Trophoblast cell (in vitro differentiated cells and primary cell): ENCODE results near the gene DCUN1D1.

Source experiments
- DNase-seq, 2 donors: peaks; one replicate each; pipeline ENCODE4 v3.0.0-alpha.2; 2016
- H2AFZ ChIP-seq: 2 replicates; pipeline ENCODE4 v1.6.1; 2013; ENCODE audit warnings: low read length, moderate library complexity, mild to moderate bottlenecking; ENCODE audit not compliant: insufficient read depth, poor library complexity
- H2AK5ac ChIP-seq: 2 replicates; pipeline ENCODE4 v1.6.1; 2013; ENCODE audit warnings: mild to moderate bottlenecking, low read length
- H2BK120ac ChIP-seq: 2 replicates; pipeline ENCODE4 v1.6.1; 2013; ENCODE audit warnings: low read length, mild to moderate bottlenecking, moderate library complexity; ENCODE audit not compliant: insufficient read depth, poor library complexity
- H2BK12ac ChIP-seq: 2 replicates; pipeline ENCODE4 v1.6.1; 2013; ENCODE audit warnings: mild to moderate bottlenecking, low read length, moderate library complexity
- H2BK5ac ChIP-seq: 2 replicates; pipeline ENCODE4 v1.6.1; 2013; ENCODE audit warnings: low read length, low read depth, moderate library complexity, mild to moderate bottlenecking; ENCODE audit not compliant: poor library complexity
- H3K14ac ChIP-seq: 2 replicates; pipeline ENCODE4 v1.6.1; 2013; ENCODE audit warnings: mild to moderate bottlenecking, low read length
- H3K18ac ChIP-seq: 2 replicates; pipeline ENCODE4 v1.6.1; 2013; ENCODE audit warnings: mild to moderate bottlenecking, low read length
- H3K23ac ChIP-seq: 2 replicates; pipeline ENCODE4 v1.6.1; 2013; ENCODE audit warnings: low read length
- H3K27ac ChIP-seq: 2 replicates; pipeline ENCODE4 v1.5.1; 2013; ENCODE audit warnings: low read depth, mild to moderate bottlenecking, inconsistent platforms, low read length, moderate library complexity
- H3K27me3 ChIP-seq: 2 replicates; pipeline ENCODE4 v1.6.1; 2013; ENCODE audit warnings: inconsistent platforms, mild to moderate bottlenecking, low read length, moderate library complexity; ENCODE audit not compliant: insufficient read depth
- H3K36me3 ChIP-seq, 2 experiments: 1 replicate in 1 of 2; 2 replicates in 1 of 2; pipeline ENCODE4 v1.6.1; 2013; ENCODE audit warnings: low read length in 2 of 2, mild to moderate bottlenecking in 2 of 2, moderate library complexity in 1 of 2; ENCODE audit not compliant: insufficient read depth in 2 of 2, control insufficient read depth in 1 of 2
- H3K4ac ChIP-seq: 2 replicates; pipeline ENCODE4 v1.6.1; 2013; ENCODE audit warnings: low read depth, mild to moderate bottlenecking, low read length, moderate library complexity
- H3K4me1 ChIP-seq, 2 experiments: 1 replicate in 1 of 2; 2 replicates in 1 of 2; pipeline ENCODE4 v1.6.1; 2013; ENCODE audit warnings: low read length in 2 of 2, mild to moderate bottlenecking in 2 of 2, moderate library complexity in 1 of 2; ENCODE audit not compliant: insufficient read depth in 2 of 2, control insufficient read depth in 1 of 2
- H3K4me2 ChIP-seq: 2 replicates; pipeline ENCODE4 v1.6.1; 2013; ENCODE audit warnings: inconsistent platforms, mild to moderate bottlenecking, low read length, moderate library complexity
- H3K4me3 ChIP-seq: 2 replicates; pipeline ENCODE4 v1.5.1; 2013; ENCODE audit warnings: mild to moderate bottlenecking, low read depth, low read length, inconsistent platforms
- H3K79me1 ChIP-seq: one replicate; pipeline ENCODE4 v1.6.1; 2013; ENCODE audit warnings: low read length
- H3K79me2 ChIP-seq: 2 replicates; pipeline ENCODE4 v1.6.1; 2013; ENCODE audit warnings: low read length, mild to moderate bottlenecking; ENCODE audit not compliant: control insufficient read depth, insufficient read depth, poor library complexity
- H3K9ac ChIP-seq: 2 replicates; pipeline ENCODE4 v1.6.1; 2013; ENCODE audit warnings: mild to moderate bottlenecking, low read length
- H3K9me3 ChIP-seq: 2 replicates; pipeline ENCODE4 v1.6.1; 2013; ENCODE audit warnings: low read depth, mild to moderate bottlenecking, control low read depth, inconsistent platforms, low read length; ENCODE audit not compliant: insufficient read depth
- H4K12ac ChIP-seq: 2 replicates; pipeline ENCODE4 v1.6.1; 2013; ENCODE audit warnings: low read depth, mild to moderate bottlenecking, low read length, moderate library complexity
- H4K8ac ChIP-seq: 2 replicates; pipeline ENCODE4 v1.6.1; 2013; ENCODE audit warnings: low read depth, mild to moderate bottlenecking, low read length, moderate library complexity
- H4K91ac ChIP-seq: one replicate; pipeline ENCODE4 v1.6.1; 2013; ENCODE audit warnings: low read depth, mild to moderate bottlenecking, low read length, moderate library complexity
- WGBS: extraction: QIAGEN DNeasy Blood & Tissue Kit; methylation state at CpG from one replicate; pipeline ENCODE4 v1.1.7; 2013; ENCODE audit warnings: missing lambda C conversion rate; ENCODE audit not compliant: insufficient read length, insufficient coverage; ENCODE audit errors: extremely low coverage; 5-methylcytosine and 5-hydroxymethylcytosine counted together

DCUN1D1 gene

GRCh38 chr3:183008800-183009199 is 28.5 kb upstream of the DCUN1D1 start:
- no peak overlapping the region for H3K27ac ChIP-seq
- H4K12ac ChIP-seq, result no peak overlapping the region
- no peaks in the 10 kb centered on the region for H3K27me3 ChIP-seq
- H3K79me1 ChIP-seq, result no peaks in the 10 kb centered on the region
- no peak overlapping the region for H4K8ac ChIP-seq
- H3K4me2 ChIP-seq, result no peak overlapping the region
- H2BK120ac ChIP-seq, result no peak overlapping the region
- H3K36me3 ChIP-seq, result no peaks in the 10 kb centered on the region
- no peaks in the 10 kb centered on the region for H3K4me1 ChIP-seq
- H3K23ac ChIP-seq, result no peak overlapping the region
- H3K9ac ChIP-seq, result no peak overlapping the region
- no peak overlapping the region for H2AK5ac ChIP-seq
- H4K91ac ChIP-seq, result no peak overlapping the region
- H3K4ac ChIP-seq, result no peak overlapping the region
- no peaks in the 10 kb centered on the region for H3K79me2 ChIP-seq
- H3K14ac ChIP-seq, result no peak overlapping the region
- no peak overlapping the region for H3K18ac ChIP-seq
- no peak overlapping the region for H2BK5ac ChIP-seq
- H3K9me3 ChIP-seq, result no peaks in the 10 kb centered on the region
- H2AFZ ChIP-seq, result no peak overlapping the region
- H2BK12ac ChIP-seq, result no peak overlapping the region
- no peak overlapping the region for H3K4me3 ChIP-seq
- no peak for DNase-seq

GRCh38 chr3:183008303-183008702 is 28.0 kb upstream of the DCUN1D1 start:
- no peaks in the 10 kb centered on the region for H3K79me2 ChIP-seq
- no peak overlapping the region for H4K12ac ChIP-seq
- no peak for DNase-seq
- no peak overlapping the region for H4K8ac ChIP-seq
- no peak overlapping the region for H2AK5ac ChIP-seq
- no peak overlapping the region for H2BK12ac ChIP-seq
- H2BK5ac ChIP-seq, result no peak overlapping the region
- no peak overlapping the region for H3K27ac ChIP-seq
- H3K36me3 ChIP-seq, result no peaks in the 10 kb centered on the region
- H2BK120ac ChIP-seq, result no peak overlapping the region
- H3K18ac ChIP-seq, result no peak overlapping the region
- no peaks in the 10 kb centered on the region for H3K79me1 ChIP-seq
- H3K4me3 ChIP-seq, result no peak overlapping the region
- no peak overlapping the region for H3K4ac ChIP-seq
- H3K23ac ChIP-seq, result no peak overlapping the region
- no peaks in the 10 kb centered on the region for H3K9me3 ChIP-seq
- no peaks in the 10 kb centered on the region for H3K27me3 ChIP-seq
- no peaks in the 10 kb centered on the region for H3K4me1 ChIP-seq
- no peak overlapping the region for H3K14ac ChIP-seq
- no peak overlapping the region for H3K9ac ChIP-seq
- H4K91ac ChIP-seq, result no peak overlapping the region
- H3K4me2 ChIP-seq, result no peak overlapping the region
- no CpG with 5 or more reads among the region's 4 CpGs for WGBS
- H2AFZ ChIP-seq, result no peak overlapping the region

GRCh38 chr3:183006396-183007002 is 26.2 kb upstream of the DCUN1D1 start:
- no peak overlapping the region for H3K4ac ChIP-seq
- no CpG with 5 or more reads among the region's 10 CpGs for WGBS

DNA sequence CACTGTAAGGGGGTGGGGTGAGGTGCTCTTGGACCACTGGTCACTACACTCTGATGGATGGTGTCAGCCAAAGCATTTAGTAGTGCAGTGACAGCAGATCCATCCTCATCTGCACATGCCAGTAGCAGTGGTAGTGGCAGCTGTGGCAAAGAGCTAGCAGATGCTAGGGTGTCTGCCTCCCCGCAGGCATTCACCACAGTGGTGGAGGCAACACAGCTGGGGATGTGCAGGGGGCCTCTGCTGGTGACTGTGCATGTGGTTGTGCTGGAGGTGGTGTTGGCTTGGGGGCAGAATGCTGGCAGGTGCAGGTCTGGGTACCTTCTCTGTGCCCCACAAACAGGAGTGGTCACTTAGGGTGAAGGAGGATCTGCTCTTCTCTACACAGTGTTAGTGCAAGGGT is 19.4 kb upstream of the DCUN1D1 start:
- Histone ChIP-seq H2BK5ac (no peak overlapping the region), H2AFZ (no peak overlapping the region), H4K12ac (no peak overlapping the region), H3K18ac (no peak overlapping the region), H3K4me1 (no peaks in the 10 kb centered on the region), H2BK12ac (no peak overlapping the region), H2BK120ac (no peak overlapping the region), H3K9ac (no peak overlapping the region), H3K4ac (no peak overlapping the region), H4K8ac (no peak overlapping the region), H3K23ac (no peak overlapping the region), H3K14ac (no peak overlapping the region), H4K91ac (no peak overlapping the region), H3K4me2 (no peak overlapping the region), H2AK5ac (no peak overlapping the region), H3K4me3 (no peak overlapping the region), H3K27me3 (no peaks in the 10 kb centered on the region), H3K9me3 (no peaks in the 10 kb centered on the region), H3K79me1 (no peaks in the 10 kb centered on the region), H3K27ac (no peak overlapping the region), H3K36me3 (no peaks in the 10 kb centered on the region), H3K79me2 (no peaks in the 10 kb centered on the region)
- DNase-seq, result no peak
- no CpG with 5 or more reads among the region's 1 CpG for WGBS

More at GRCh38 chr3:183006396-183007002, 26.2 kb upstream of the DCUN1D1 start:
- no peaks in the 10 kb centered on the region for H3K9me3 ChIP-seq
- H2BK12ac ChIP-seq, result no peak overlapping the region
- H3K23ac ChIP-seq, result no peak overlapping the region
- no peak overlapping the region for H2BK5ac ChIP-seq
- no peak overlapping the region for H3K27ac ChIP-seq
- no peaks in the 10 kb centered on the region for H3K36me3 ChIP-seq
- no peaks in the 10 kb centered on the region for H3K79me2 ChIP-seq
- no peak overlapping the region for H4K8ac ChIP-seq
- no peaks in the 10 kb centered on the region for H3K4me1 ChIP-seq
- no peak for DNase-seq
- no peak overlapping the region for H2AFZ ChIP-seq
- H3K4me3 ChIP-seq, result no peak overlapping the region
- H3K4me2 ChIP-seq, result no peak overlapping the region
- no peaks in the 10 kb centered on the region for H3K27me3 ChIP-seq
- no peak overlapping the region for H4K91ac ChIP-seq
- no peak overlapping the region for H2AK5ac ChIP-seq
- no peaks in the 10 kb centered on the region for H3K79me1 ChIP-seq
- no peak overlapping the region for H3K14ac ChIP-seq
- H2BK120ac ChIP-seq, result no peak overlapping the region
- H4K12ac ChIP-seq, result no peak overlapping the region
- H3K9ac ChIP-seq, result no peak overlapping the region
- H3K18ac ChIP-seq, result no peak overlapping the region
